Endodermal cell (in vitro differentiated cells): ENCODE measurements around the gene IL31. TPM values are rescaled to one million over a fixed set of nuclear protein-coding genes. Genes with fewer than 3 reads are reported as not detected.

Source experiments
- DNase-seq: peaks from one replicate; pipeline ENCODE4 v3.0.0-alpha.2; 2017
- H3K27ac ChIP-seq: 2 replicates; pipeline ENCODE4 v1.5.1; 2013; ENCODE audit warnings: mild to moderate bottlenecking, low read depth, low read length, moderate library complexity
- H3K27me3 ChIP-seq: 2 replicates; pipeline ENCODE4 v1.6.1; 2013; ENCODE audit warnings: mild to moderate bottlenecking, low read length, moderate library complexity; ENCODE audit not compliant: insufficient read depth, control insufficient read depth, poor library complexity, severe bottlenecking
- H3K36me3 ChIP-seq: 2 replicates; pipeline ENCODE4 v1.7.0; 2013; ENCODE audit warnings: mild to moderate bottlenecking, low read length, moderate library complexity; ENCODE audit not compliant: control insufficient read depth, insufficient read depth
- H3K4me1 ChIP-seq: one replicate; pipeline ENCODE4 v1.7.0; 2013; ENCODE audit warnings: low read length; ENCODE audit not compliant: control insufficient read depth, insufficient read depth
- H3K4me3 ChIP-seq: 2 replicates; pipeline ENCODE4 v1.5.1; 2013; ENCODE audit warnings: mild to moderate bottlenecking, low read length, moderate library complexity
- H3K9ac ChIP-seq: 2 replicates; pipeline ENCODE4 v1.6.1; 2013; ENCODE audit warnings: mild to moderate bottlenecking, low read length, moderate library complexity; ENCODE audit not compliant: poor library complexity, severe bottlenecking; ENCODE audit errors: extremely low read depth
- H3K9me3 ChIP-seq: 2 replicates; pipeline ENCODE4 v1.6.1; 2013; ENCODE audit warnings: mild to moderate bottlenecking, low read length, moderate library complexity; ENCODE audit not compliant: control insufficient read depth
- H3K27ac Mint-ChIP-seq: 2 replicates; pipeline ENCODE4 v1.8.0; 2020; ENCODE audit warnings: mixed read lengths
- H3K27me3 Mint-ChIP-seq: 2 replicates; pipeline ENCODE4 v1.8.0; 2021; ENCODE audit warnings: mild to moderate bottlenecking, mixed read lengths; ENCODE audit not compliant: insufficient read depth
- H3K36me3 Mint-ChIP-seq: 2 replicates; pipeline ENCODE4 v1.8.0; 2020; ENCODE audit warnings: low read depth, mixed read lengths
- H3K4me1 Mint-ChIP-seq: 2 replicates; pipeline ENCODE4 v1.8.0; 2020; ENCODE audit warnings: mixed read lengths
- H3K4me3 Mint-ChIP-seq: 2 replicates; pipeline ENCODE4 v1.8.0; 2020; ENCODE audit warnings: mild to moderate bottlenecking, moderate library complexity, mixed read lengths
- H3K9me3 Mint-ChIP-seq: 2 replicates; pipeline ENCODE4 v1.8.0; 2020; ENCODE audit warnings: mild to moderate bottlenecking, mixed read lengths
- CTCF ChIP-seq: fragments of 200-600 bp; sonication (generic); conservative IDR thresholded peaks from 2 replicates; pipeline ENCODE4 v1.5.0; 2021; ENCODE audit warnings: antibody characterized with exemption, mild to moderate bottlenecking
- WGBS, 2 experiments: methylation state at CpG; one replicate each; pipeline versions ENCODE4 v1.1.5 to v1.1.7; 2013; ENCODE audit warnings: missing lambda C conversion rate in 2 of 2, mixed read lengths in 1 of 2; ENCODE audit not compliant: insufficient coverage in 1 of 2, insufficient read length in 1 of 2; 5-methylcytosine and 5-hydroxymethylcytosine counted together
- total RNA-seq, 2 donors: library from RNA; stranded (reverse); fragmentation: NEBNext Ultra II Directional in 1 of 2; extraction: Animal tissue kit (Norgen Biotek cat#: 25700) in 1 of 2; gene quantifications; 2 replicates in 1 of 2; 3 replicates in 1 of 2; pipeline ENCODE4 v1.2.1, GENCODE V29; 2021

IL31 gene
- total RNA-seq, 2 donors from 2014 or later, result not detected

DNA sequence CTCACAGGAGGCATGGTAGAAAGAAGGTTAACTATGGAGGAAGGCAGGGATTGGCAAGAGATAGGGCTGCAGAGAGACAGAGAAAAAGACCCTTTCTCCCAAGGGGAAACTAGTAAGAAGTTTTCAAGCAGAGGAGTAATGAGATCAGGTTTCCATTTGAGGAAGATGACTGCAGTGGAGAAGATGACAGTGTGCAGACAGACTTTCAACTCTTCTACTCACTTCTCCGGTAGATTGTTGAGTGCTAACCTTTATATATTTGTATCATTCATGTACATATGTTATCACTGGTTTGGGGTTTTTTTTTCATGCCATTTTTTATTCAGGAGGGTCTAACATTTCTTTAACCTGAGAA is 23.6 kb upstream of the IL31 start:
- no peaks in the 10 kb centered on the region for H3K4me1 Mint-ChIP-seq
- no peaks in the 10 kb centered on the region for H3K9me3 ChIP-seq
- peaks cover 3% of the 10 kb centered on the region for H3K9me3 Mint-ChIP-seq
- TF ChIP-seq CTCF, result no peak
- no peak overlapping the region for H3K9ac ChIP-seq
- no CpG with 5 or more reads among the region's 1 CpG for WGBS, 2 experiments
- H3K4me3 Mint-ChIP-seq, result no peak overlapping the region
- H3K27me3 Mint-ChIP-seq, result peaks cover 32% of the 10 kb centered on the region
- no peaks in the 10 kb centered on the region for H3K36me3 ChIP-seq
- no peak overlapping the region for H3K27ac ChIP-seq
- H3K4me3 ChIP-seq, result no peak overlapping the region
- H3K27me3 ChIP-seq, result no peaks in the 10 kb centered on the region
- H3K27ac Mint-ChIP-seq, result no peak overlapping the region
- no peaks in the 10 kb centered on the region for H3K36me3 Mint-ChIP-seq
- no peak for DNase-seq
- H3K4me1 ChIP-seq, result no peaks in the 10 kb centered on the region

GRCh38 chr12:122195405-122195804 is 21.4 kb upstream of the IL31 start:
- H3K9me3 Mint-ChIP-seq, result peaks cover 3% of the 10 kb centered on the region
- H3K4me1 ChIP-seq, result no peaks in the 10 kb centered on the region
- TF ChIP-seq CTCF, result no peak
- no peaks in the 10 kb centered on the region for H3K36me3 ChIP-seq
- no peaks in the 10 kb centered on the region for H3K27me3 ChIP-seq
- peaks cover 16% of the 10 kb centered on the region for H3K27me3 Mint-ChIP-seq
- H3K27ac ChIP-seq, result no peak overlapping the region
- no peak overlapping the region for H3K9ac ChIP-seq
- no peaks in the 10 kb centered on the region for H3K36me3 Mint-ChIP-seq
- no peak overlapping the region for H3K4me3 ChIP-seq
- DNase-seq, result peak; percentile 21
- H3K9me3 ChIP-seq, result no peaks in the 10 kb centered on the region
- no peak overlapping the region for H3K27ac Mint-ChIP-seq
- 93 to 95% methylated on average over 4 of the region's 4 CpGs for WGBS, 2 experiments
- H3K4me1 Mint-ChIP-seq, result no peaks in the 10 kb centered on the region
- H3K4me3 Mint-ChIP-seq, result no peak overlapping the region

GRCh38 chr12:122194804-122195203 is 20.8 kb upstream of the IL31 start:
- Mint-ChIP-seq H3K4me1 (no peaks in the 10 kb centered on the region), H3K27ac (no peak overlapping the region), H3K36me3 (no peaks in the 10 kb centered on the region), H3K4me3 (no peak overlapping the region), H3K9me3 (peaks cover 3% of the 10 kb centered on the region), H3K27me3 (peaks cover 10% of the 10 kb centered on the region)
- Histone ChIP-seq H3K9ac (no peak overlapping the region), H3K27me3 (no peaks in the 10 kb centered on the region), H3K4me1 (no peaks in the 10 kb centered on the region), H3K36me3 (no peaks in the 10 kb centered on the region), H3K27ac (no peak overlapping the region), H3K9me3 (no peaks in the 10 kb centered on the region), H3K4me3 (no peak overlapping the region)
- 92 to 100% methylated on average over 1 of the region's 1 CpG for WGBS, 2 experiments
- TF ChIP-seq CTCF, result no peak
- no peak for DNase-seq
